ENCODE results near the gene UACA.

The UACA gene

DNA sequence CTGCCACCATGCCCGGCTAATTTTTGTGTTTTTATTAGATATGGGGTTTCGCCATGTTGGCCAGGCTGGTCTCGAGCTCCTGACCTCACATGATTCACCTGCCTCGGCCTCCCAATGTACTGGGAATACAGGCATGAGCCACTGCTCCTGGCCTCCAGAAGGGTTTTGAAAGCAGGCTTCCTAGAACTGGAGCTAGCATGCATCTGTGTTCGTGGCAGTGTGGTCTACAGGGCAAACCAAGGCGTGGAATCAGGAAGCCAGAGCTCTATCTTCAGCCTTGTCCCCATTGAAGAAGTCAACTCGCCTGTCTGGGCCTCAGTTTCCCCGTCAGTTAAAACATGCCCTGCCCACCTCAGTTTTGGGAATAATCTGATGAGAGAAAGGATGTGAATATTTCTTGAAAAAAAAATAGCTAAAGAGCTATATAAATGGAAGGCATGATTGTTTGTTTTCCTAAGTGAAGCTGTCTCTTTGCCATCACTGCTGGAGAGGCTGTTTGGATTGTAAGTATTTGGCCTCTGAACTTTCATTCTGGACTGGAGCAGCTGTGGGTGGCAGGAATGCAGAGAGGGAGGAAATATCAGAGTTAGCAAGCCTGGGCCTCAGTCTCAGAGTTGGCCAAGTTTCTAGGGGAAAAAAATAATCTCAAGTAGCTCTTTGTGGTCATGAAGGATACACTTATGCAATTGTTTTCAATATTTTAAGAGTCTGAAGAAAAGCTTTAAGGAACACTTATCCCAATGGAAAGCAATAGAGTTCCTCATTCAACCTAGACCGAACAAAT lies 36.5 kb upstream of the UACA start:
- no peak overlapping the region for H3K27ac ChIP-seq
- TF ChIP-seq, protein P1, sequence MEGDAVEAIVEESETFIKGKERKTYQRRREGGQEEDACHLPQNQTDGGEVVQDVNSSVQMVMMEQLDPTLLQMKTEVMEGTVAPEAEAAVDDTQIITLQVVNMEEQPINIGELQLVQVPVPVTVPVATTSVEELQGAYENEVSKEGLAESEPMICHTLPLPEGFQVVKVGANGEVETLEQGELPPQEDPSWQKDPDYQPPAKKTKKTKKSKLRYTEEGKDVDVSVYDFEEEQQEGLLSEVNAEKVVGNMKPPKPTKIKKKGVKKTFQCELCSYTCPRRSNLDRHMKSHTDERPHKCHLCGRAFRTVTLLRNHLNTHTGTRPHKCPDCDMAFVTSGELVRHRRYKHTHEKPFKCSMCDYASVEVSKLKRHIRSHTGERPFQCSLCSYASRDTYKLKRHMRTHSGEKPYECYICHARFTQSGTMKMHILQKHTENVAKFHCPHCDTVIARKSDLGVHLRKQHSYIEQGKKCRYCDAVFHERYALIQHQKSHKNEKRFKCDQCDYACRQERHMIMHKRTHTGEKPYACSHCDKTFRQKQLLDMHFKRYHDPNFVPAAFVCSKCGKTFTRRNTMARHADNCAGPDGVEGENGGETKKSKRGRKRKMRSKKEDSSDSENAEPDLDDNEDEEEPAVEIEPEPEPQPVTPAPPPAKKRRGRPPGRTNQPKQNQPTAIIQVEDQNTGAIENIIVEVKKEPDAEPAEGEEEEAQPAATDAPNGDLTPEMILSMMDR (conservative IDR thresholded peaks at IDR 0.05) = no peak

DNA sequence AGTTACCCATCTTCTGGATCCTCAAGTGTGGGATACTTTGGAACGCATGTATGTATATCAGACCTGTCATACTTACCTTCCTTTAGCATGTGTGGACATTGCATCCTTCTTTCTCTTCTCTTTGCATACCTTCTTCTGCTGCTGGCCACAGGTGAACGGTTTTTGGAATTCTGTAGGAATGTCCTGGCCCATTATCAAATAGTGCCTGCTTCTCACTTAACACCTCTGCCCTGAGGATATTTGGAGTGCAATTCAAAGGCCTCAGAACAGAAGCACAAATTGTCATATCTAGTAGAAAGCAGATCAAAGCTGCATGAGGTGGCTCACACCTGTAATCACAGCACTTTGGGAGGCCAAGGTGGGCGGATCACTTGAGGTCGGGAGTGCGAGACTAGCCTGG lies 34.1 kb upstream of the UACA start:
- TF ChIP-seq, protein P1 (conservative IDR thresholded peaks at IDR 0.05) = no peak
- H3K27ac ChIP-seq = no peak overlapping the region

DNA sequence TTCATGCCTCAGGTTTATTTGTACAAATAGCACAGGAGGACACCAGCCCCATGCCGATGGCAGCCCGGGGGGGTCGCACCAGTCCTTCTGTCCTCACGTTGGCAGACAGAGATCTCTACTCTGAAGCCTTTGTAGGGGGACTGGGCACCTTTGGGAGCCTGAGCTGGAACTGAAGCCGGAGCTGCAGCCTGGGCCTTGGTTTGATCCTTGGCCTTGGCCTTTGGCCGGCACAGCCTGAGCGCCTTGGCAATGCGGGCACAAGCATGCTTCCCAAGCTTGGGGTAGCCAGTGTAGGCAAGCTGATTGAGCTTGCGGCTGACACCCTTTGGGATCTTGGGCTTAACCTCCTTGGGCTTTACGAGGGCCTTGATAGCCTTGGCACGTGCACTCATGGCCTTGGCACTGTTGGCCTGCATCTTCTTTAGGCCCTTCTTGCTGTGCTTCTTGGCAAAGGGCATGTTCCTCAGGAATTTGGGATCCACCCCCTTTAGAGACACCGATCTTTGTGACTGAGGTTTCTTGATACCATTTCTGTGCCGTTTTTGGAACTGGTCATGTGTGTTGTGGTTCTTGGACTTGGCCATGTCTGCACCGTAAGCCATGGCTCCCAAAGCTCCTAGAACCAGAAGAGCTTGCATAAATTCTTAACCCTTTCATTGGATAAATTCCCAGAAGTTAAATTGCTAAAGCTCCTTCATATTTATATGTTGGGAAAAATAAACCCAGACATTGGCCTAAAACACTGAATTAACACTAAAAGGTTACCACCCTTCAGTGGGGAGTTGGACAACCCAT lies 33.4 kb upstream of the UACA start:
- no peak overlapping the region for H3K27ac ChIP-seq

DNA sequence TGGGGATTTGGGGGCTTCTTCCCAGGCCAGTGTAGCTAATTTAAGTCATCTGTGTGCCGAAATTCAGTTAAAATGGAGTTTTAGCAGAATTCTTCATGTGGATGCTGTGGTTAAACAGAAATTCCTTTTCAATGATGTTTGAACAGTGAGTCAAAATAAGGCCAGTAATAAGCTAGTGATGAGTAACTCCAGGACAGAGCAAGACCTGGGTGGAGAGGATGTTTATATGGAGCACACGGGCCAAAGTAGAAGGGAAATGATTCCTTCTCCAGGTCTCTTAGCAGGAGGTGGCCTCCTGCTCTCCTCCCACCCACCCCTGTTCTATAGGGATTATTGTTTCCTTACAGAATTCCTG lies 31.9 kb upstream of the UACA start:
- TF ChIP-seq, protein P1 (conservative IDR thresholded peaks at IDR 0.05) = no peak
- H3K27ac ChIP-seq = no peak overlapping the region

More for the DNA sequence above, 33.4 kb upstream of the UACA start:
- TF ChIP-seq, protein P1 (conservative IDR thresholded peaks at IDR 0.05) = no peak

DNA sequence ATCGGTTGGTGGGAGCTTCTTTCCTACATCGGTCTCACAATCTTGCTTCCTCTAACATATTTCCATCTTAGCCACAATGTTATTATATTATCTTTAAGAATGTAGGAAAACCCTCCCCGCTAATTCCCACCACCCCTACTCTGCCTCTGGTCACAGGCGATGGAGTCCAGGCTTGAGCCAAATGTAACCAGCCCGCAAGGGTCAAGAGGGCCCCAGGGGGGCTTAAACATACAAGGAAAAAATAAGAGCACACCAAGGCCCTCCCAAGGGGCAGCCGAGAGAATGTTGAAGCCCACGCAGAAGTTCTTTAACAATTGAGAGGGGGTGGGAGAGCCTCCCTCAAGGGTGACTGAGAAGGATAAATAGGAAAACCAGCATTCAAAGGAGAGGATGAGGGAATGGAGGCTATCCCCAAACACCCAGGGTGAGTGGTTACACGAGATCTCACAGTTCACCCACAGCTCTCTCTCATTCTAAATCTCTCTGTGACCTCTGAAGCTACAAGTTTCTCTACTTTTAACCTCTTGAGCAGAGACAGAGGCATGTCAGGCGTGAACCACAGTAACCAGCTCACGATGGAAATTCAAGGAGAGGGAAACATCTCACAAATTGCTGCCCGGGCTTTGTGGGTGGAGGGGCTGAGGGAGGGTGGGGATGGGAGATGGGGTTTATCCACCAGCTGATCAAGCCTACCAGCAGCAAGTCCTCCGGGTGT lies 31.4 kb upstream of the UACA start:
- TF ChIP-seq, protein P1 (conservative IDR thresholded peaks at IDR 0.05) = no peak
- no peak overlapping the region for H3K27ac ChIP-seq

DNA sequence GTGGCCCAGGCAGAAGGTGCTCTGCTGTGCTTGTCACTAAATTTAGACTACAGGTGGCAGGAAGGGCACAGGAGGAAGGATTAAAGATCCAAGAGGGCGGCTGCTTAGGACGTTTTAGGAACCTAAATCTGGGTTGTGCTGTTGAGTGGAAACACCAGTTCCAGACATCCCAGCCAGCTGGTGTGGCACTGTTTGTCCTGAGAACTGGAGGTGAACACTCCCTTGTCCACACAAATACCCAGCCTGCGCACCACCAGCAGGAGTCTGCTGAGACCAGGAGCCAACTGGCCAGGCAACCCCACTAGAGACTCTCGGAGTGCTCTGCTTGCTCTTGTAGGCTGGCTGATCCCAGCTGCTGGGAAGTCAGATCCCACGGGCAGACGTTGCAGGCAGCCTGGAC lies 30.3 kb upstream of the UACA start:
- H3K27ac ChIP-seq = no peak overlapping the region
- TF ChIP-seq, protein P1 (conservative IDR thresholded peaks at IDR 0.05) = no peak

DNA sequence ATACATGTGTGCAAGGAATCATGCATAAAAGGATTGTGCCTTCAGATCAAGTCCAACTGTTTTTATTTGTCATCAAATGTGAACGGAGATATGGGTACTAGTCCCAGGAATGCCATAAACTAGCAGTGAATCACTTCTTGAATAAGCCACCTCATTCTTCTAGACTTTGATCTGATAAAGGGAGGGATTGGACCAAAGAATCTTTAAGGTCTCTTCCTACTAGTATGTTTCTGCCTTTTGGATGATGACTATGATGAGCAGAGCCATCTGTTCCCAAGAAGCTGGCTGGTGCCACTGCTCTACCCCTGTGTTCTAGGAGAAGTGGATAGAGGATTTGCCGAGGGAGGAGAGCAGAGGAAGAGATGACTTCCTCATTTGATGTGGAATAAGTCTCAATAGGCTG lies 28.8 kb upstream of the UACA start:
- TF ChIP-seq, protein P1 (conservative IDR thresholded peaks at IDR 0.05) = no peak
- no peak overlapping the region for H3K27ac ChIP-seq

Measured in VCaP (cell line).